GM23338 (cell line): ENCODE measurements around the gene TRH.

Experiments
- CREB1 ChIP-seq: fragments of 250-450 bp; sonication (Bioruptor Pico); IDR thresholded peaks from 2 replicates; pipeline ENCODE4 v1.5.0; 2020; ENCODE audit warnings: low read depth, mild to moderate bottlenecking, moderate library complexity
- CTCF ChIP-seq, 2 experiments: fragments of 200-600 bp in 1 of 2; sonication (generic) in 1 of 2; conservative IDR thresholded peaks; 2 replicates each; pipeline versions ENCODE4 v1.5.1 to v1.6.1; 2016 to 2017; ENCODE audit warnings: antibody characterized with exemption in 2 of 2, low read depth in 2 of 2, mild to moderate bottlenecking in 2 of 2, moderate library complexity in 1 of 2
- ETS1 ChIP-seq: IDR thresholded peaks from 2 replicates; pipeline ENCODE4 v1.6.1; 2016; ENCODE audit warnings: antibody characterized with exemption
- EZH2 ChIP-seq: fragments of 200-600 bp; sonication (generic); IDR thresholded peaks from one replicate; pipeline ENCODE4 v1.8.0; 2017; ENCODE audit warnings: antibody characterized with exemption, mild to moderate bottlenecking, low read depth; ENCODE audit not compliant: unreplicated experiment
- EZH2phosphoT487 ChIP-seq: fragments of 200-600 bp; sonication (generic); IDR thresholded peaks from one replicate; pipeline ENCODE4 v1.8.1; 2018; ENCODE audit warnings: antibody characterized with exemption; ENCODE audit not compliant: unreplicated experiment
- NANOG ChIP-seq: IDR thresholded peaks from 2 replicates; pipeline ENCODE4 v1.6.1; 2016; ENCODE audit warnings: antibody characterized with exemption, borderline replicate concordance
- POLR2AphosphoS5 ChIP-seq: IDR thresholded peaks from 2 replicates; pipeline ENCODE4 v1.6.1; 2016; ENCODE audit warnings: antibody characterized with exemption, low read depth
- REST ChIP-seq: IDR thresholded peaks from one replicate; pipeline ENCODE4 v1.6.1; 2018; ENCODE audit warnings: antibody characterized with exemption; ENCODE audit not compliant: unreplicated experiment
- ZNF114 ChIP-seq: fragments of 250-450 bp; sonication (Bioruptor Pico); IDR thresholded peaks from 2 replicates; pipeline ENCODE4 v1.5.0; 2020; ENCODE audit warnings: mild to moderate bottlenecking, moderate library complexity

- TF ChIP-seq ETS1 (no peak), CTCF (conservative IDR thresholded peaks at IDR 0.05; ENCODE audit: low read depth in 2 of 2) (no peak), POLR2AphosphoS5 (no peak), EZH2phosphoT487 (no peak), EZH2 (no peak), CREB1 (CRISPR knock-in tag) (no peak), NANOG (no peak), REST (no peak), ZNF114 (CRISPR knock-in tag) (no peak)
Measured at GRCh38 chr3:129972301-129972700, 2.2 kb upstream of the TRH start.
